OCI-LY1 (cell line): Measurements from ENCODE around the gene MRM2.

Source experiments
- EZH2 ChIP-seq: fragments of 200-600 bp; sonication (generic), shearing (Covaris generic); IDR thresholded peaks from 2 replicates; pipeline ENCODE4 v1.8.0; 2017; ENCODE audit warnings: borderline replicate concordance, mixed run types, mild to moderate bottlenecking, antibody characterized with exemption, low read length, moderate library complexity, mixed read lengths
- TF ChIP-seq, protein P1 (sequence below): fragments of 200-600 bp; sonication (generic), shearing (Covaris generic); IDR thresholded peaks from 2 replicates; pipeline ENCODE4 v1.5.1; 2017; ENCODE audit warnings: mild to moderate bottlenecking, antibody characterized with exemption, low read length, moderate library complexity, mixed read lengths

DNA sequence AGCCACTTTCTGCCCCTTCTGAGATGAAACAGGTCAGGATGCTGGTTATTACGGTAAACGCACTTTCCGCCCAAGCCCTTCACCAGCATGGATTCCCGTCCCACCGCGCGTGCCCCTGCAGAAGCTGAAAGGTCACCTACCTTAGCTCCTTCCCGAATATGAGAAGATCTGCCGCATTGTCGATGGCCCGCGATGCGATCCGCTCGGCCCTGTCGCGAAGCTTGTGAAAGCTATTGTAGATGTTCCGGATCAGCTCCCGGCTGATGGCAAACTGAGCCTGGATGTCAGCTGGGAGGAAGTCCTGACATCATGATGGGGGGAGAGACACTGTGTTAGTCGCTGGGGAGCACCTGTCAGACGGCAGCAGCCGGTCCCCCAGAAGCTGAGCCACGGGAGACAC lies 22.2 kb upstream of the MRM2 start:
- TF ChIP-seq, protein P1, sequence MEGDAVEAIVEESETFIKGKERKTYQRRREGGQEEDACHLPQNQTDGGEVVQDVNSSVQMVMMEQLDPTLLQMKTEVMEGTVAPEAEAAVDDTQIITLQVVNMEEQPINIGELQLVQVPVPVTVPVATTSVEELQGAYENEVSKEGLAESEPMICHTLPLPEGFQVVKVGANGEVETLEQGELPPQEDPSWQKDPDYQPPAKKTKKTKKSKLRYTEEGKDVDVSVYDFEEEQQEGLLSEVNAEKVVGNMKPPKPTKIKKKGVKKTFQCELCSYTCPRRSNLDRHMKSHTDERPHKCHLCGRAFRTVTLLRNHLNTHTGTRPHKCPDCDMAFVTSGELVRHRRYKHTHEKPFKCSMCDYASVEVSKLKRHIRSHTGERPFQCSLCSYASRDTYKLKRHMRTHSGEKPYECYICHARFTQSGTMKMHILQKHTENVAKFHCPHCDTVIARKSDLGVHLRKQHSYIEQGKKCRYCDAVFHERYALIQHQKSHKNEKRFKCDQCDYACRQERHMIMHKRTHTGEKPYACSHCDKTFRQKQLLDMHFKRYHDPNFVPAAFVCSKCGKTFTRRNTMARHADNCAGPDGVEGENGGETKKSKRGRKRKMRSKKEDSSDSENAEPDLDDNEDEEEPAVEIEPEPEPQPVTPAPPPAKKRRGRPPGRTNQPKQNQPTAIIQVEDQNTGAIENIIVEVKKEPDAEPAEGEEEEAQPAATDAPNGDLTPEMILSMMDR: no peak
- TF ChIP-seq EZH2: no peak
